GM18870 (cell line): ENCODE data around the gene ABHD18.
"Not testable (repeated sequence)": the region's sequence is repeated elsewhere in the genome, so short reads cannot be mapped to it uniquely, and the experiment has no call there.

Source experiments
- ATAC-seq: cut with Tn5 transposase; IDR thresholded peaks from one replicate; pipeline ENCODE4 v1.9.1; 2021; ENCODE audit warnings: moderate library complexity; ENCODE audit not compliant: unreplicated experiment

ABHD18 gene

DNA sequence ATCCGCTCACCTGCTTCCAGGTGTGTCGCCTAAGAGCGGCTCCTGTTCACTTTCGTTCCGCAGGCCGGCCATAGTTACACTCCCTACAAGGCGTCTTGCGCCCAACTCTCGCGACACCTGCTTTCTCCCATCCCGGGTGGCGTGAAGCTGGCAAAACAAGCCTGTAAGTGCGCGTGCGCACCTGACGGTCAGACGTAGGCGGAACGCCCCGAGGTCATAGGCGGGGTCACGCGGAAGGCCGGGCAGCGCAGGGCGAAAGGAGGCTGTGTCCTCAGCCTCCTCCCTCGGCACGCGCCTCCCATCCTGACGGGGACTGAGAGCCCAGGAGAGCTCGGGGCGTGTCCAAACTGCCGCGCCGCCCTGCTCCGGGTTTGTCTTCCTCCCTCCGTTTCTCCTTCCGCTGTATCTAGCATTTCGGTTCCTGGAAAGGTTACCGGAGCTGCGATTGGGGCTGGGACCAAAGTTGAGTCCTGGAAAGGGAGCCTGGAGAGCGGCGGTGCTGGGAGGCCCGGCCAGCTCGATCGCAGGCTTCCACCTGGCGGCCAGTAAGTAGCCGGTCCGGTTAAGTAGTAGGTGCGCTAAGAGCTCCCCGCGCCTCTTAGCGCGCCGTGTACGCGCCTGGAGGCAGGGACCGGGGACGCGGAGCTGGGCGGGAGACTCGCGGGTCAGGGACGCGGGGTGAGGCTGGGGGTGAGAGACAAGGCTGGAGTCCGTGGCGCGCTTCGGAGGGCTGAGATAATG is at the start of gene ABHD18, which contains the start of gene MFSD8:
TSS of gene ABHD18 (plus strand) at position 345 of the 741 bp plus-strand sequence. CDS start 17,550 bp downstream, outside the sequence.
TSS of gene MFSD8 (minus strand) at position 112 of the 741 bp plus-strand sequence. CDS start at position 72, 40 bp downstream.
- ATAC-seq: peak; percentile 94

DNA sequence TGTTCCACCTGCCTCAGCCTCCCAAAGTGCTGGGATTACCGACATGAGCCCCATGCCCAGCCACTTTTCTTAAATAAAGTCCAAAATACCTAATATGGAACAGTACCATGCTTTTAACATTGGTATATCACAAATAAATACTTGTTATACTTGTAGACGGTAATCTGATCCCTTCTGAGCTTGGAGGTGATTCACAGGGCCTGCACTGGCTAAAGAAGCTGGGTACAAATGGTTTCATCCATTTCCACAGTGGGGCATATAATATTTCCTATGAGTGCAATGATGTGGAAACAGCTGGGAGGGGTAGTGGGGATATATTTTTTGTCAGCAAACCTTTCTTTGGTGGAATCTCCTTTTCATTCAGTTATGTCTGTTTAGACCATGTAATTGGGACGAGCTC is 48.7 kb upstream of the ABHD18 start:
- no peak for ATAC-seq

DNA sequence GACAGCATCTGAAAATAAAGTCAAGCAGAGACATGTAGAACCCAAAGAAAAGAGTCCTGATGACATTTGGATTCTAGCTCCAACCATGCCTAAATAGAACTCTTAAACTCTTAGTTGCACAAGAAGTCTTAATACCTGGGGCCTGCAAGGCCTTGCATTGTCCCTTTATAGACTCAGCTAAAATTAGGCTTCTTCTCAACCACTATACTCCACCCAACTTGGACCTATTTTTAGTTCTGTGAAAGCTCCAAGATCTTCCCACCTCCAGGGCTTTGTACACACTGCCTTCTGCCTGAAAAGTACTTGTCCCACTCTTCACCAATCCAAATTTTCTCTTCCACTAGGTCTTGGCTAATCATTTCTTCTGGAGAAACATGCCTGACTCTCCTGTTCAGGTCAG is 48.1 kb upstream of the ABHD18 start:
- no peak for ATAC-seq

DNA sequence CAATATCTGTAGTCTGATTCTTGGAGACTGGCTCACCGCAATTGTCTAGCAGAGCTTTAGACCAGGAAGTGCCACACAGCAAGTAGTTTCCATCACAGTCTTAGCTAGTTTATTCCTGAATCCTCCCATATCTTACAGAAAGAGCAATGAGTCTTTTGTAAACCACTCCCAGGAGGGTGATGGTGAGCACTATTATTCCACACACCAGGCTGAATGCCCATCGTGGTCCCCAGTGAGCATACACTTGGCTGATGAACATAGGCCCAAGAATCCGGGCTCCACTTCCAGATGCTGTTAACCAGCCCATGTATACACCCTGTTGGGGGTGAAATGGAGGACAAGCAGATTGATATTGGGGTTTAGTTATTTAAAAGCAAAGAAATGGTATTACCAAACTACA is 44.7 kb upstream of the ABHD18 start:
- no peak for ATAC-seq

DNA sequence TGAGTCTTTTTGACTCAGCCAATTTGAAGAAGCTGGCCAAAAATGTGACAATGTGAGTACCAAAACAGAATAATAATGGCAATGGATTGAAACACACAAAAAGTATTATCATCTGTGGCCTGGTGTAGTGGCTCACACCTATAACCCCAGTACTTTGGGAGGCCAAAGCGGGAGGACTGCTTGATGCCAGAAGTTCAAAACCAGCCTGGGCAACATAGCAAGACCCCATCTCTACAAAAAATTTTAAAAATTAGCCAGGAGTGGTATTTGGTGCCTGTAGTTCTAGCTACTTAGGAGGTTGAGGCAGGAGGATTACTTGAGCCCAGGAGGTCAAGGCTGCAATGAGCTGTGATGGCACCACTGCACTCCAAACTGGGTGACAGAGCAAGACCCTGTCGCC is 43.0 kb upstream of the ABHD18 start:
- no peak for ATAC-seq

DNA sequence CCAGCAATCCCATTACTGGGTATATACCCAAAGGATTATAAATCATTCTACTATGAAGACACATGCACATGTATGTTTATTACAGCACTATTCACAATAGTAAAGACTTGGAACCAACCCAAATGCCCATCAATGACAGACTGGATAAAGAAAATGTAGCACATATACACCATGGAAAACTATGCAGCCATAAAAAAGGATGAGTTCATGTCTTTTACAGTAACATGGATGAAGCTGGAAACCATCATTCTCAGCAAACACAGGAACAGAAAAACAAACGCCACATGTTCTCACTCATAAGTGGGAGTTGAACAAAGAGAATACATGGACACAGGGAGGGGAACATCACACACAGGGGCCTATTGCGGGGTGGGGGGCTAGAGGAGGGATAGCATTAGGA is 39.5 kb upstream of the ABHD18 start:
- ATAC-seq: not testable (repeated sequence)

DNA sequence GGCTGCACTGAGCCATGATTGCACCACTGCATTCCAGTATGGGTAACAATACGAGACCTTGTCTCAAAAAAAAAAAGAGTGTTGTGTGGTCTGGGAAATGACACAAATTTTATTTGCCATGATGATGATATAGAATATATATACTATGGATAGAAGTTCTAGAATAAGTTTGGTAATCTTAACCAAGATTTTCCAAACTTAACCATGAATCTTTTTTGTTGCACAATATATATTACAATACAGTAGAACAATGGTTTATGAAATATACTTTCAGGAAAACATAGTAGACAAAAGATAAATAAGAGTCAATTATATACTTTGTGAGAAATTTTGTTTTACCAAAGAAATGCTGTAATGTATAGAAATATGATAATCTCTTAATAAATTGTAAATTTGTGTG is 35.0 kb upstream of the ABHD18 start:
- no peak for ATAC-seq

DNA sequence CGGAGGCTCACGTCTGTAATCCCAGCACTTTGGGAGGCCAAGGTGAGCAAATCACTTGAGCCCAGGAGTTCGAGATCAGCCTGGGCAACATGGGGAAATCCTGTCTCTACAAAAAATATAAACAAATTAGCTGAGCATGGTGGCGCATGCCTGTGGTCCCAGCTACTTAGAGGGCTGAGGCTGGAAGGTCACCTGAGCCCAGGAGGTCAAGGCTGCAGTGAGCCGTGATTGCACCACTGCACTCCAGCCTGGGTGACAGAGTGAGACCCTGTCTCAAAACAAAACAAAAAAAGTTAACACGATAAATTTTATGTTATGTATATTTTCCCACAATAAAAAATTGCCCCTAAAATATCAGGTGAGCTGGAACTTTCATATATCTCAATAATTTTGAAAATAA is 33.4 kb upstream of the ABHD18 start:
- not testable (repeated sequence) for ATAC-seq

DNA sequence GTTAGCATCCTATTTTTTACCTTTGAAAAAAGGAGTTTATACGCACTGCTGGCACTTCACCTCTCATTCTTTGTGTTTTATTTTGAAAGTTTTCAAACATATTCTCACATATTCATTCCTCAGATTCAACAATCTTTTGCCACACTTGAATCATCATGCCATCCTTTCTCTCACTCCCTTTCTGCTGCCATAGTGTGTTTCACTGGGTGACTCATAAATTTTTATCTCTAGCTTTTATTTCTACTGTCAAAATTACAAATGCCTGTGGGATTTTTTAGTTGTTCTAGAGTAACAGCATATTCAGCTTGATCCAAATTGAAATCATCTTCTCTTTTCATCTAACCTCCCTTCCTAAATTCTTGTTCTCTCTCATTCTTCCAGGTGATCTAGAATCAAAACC is 28.2 kb upstream of the ABHD18 start:
- no peak for ATAC-seq

DNA sequence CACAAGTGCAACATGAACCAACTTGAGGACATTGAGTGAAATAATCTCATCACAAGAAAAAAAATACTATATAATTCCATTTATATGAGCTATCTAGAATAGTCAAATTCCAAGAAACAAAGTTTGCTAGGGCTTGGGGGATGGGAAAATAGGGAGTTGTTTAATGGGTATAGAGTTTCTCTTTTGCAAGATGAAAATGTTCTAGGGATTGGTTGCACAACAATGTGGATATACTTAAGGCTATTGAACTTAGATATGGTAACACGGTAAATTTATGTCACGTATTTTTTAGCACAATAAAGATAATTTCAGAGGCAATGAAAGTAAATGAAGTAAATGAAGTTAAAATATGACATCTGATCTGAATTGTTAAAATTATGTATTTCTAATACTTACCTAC is 8.1 kb upstream of the ABHD18 start:
- no peak for ATAC-seq

DNA sequence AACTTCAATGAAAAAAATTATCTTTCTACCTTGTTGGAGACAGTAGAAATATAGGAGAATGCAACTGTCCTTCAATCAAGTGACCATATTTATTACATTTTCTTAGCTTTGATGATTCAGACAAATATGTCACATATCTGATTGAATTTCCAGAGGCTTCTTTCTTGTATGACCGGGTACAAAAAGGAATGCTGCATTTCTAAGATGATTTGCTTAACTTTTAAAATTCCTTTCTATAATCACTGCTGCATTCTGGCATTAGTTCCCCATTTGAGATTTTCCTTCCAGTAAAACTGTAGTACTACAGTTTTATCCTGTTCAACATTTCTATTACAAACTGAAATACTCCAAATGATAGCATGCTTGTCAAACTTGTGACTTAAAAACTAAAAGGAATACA is 5.4 kb upstream of the ABHD18 start:
- no peak for ATAC-seq

DNA sequence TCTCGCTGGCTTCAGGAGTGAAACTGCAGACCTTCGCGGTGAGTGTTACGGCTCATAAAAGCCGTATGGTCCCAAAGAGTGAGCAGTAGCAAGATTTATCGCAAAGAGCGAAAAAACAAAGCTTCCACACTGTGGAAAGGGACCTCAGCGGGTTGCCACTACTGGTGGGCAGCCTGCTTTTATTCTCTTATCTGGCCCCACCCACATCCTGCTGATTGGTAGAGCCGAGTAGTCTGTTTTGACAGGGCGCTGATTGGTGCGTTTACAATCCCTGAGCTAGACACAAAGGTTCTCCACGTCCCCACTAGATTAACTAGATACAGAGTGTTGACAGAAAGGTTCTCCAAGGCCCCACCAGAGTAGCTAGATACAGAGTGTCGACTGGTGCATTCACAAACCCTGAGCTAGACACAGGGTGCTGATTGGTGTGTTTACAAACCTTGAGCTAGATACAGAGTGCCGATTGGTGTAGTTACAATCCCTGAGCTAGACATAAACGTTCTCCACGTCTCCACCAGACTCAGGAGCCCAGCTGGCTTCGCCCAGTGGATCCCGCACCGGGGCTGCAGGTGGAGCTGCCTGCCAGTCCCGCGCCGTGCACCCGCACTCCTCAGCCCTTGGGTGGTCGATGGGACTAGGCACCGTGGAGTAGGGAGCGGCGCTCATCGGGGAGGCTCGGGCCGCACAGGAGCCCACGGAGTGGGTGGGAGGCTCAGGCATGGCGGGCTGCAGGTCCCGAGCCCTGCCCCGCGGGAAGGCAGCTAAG is 1.4 kb upstream of the ABHD18 start:
- not testable (repeated sequence) for ATAC-seq

DNA sequence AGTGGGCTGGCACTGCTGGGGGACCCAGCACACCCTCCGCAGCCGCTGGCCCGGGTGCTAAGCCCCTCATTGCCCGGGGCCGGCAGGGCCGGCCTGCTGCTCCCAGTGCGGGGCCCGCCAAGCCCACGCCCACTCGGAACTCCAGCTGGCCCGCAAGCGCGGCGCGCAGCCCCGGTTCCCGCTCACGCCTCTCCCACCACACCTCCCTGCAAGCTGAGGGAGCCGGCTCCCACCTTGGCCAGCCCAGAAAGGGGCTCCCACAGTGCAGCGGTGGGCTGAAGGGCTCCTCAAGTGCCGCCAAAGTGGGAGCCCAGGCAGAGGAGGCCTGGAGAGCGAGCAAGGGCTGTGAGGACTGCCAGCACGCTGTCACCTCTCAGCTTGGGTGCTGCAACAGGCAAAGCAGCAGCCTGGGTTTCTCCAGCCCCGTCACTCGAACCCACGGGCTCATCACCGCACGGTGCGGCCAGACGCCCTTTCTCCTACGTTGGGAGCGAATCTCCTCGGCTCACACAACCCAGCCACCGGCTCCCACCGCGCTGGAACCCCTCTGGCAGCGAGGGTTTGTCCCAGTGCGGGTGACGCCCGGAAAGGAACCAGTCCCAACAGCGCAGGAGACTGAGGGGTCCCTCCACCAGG is 662 bp upstream of the ABHD18 start:
- peak; percentile 25 for ATAC-seq

DNA sequence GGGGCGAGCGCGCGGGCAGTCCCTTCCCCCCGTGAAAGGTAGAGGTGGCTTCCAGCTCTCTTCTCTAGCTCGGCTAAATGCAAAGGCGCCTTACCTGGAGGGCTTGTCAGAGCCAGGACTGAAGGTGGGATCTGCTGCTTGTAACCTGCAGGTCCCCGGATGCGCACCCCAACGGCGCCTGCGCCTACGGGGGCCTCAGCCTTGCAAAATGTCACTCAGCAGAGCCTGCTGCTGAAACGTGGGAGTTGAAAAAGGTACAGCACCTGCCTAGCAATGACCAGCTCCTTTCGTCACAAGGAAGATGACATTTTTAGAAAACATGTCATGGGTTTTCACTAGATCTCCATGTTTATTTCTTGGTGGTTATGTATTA is 583 bp downstream of the ABHD18 start:
- ATAC-seq: peak; percentile 20

DNA sequence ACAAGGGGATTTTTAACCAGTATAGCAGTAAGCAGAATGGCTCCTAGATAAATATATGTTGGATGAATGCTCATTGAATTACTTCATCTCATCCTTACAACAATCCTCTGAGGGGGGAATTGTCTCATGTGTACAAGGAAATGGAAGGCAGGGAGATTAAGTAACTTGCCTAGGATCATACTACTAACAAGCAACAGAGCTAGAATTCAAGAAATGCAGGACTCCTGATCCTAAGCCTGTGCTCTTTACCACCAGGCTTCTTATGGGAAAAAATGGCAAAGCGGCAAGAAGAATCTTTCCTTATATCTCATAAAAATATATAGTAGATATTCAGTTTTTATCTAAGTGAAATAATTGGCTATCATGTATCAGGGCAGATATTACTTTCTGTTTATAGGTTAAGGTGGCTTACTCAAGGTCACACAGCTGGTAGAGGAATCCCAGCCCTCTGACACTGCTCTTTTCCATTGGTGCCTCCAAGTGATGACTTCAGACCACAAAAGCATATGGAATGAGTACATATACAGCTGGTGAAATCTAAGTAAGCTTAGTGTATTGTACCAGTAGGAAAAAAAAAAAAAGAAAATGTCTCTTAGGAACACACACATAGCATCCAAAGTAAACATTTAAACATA is 2.1 kb downstream of the ABHD18 start:
- no peak for ATAC-seq

DNA sequence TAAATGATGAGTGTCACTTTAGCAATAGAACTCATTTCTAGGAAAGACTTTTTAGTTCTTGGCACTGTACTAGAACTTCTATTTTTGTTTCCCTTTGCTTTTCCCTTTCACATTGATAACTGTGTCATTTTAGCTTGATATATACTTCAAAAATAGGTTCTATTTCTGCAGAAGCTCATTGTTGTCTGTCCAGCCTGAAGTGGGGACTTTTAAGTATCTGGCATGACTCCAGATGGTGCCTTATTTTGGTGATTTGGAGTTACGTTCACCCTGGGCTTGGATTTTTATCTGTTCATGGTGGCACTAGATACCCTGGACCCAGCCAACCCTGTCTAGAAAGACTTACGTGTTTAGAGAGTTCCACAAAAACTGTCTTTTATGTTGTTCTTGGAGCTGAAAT is 3.4 kb downstream of the ABHD18 start:
- no peak for ATAC-seq

DNA sequence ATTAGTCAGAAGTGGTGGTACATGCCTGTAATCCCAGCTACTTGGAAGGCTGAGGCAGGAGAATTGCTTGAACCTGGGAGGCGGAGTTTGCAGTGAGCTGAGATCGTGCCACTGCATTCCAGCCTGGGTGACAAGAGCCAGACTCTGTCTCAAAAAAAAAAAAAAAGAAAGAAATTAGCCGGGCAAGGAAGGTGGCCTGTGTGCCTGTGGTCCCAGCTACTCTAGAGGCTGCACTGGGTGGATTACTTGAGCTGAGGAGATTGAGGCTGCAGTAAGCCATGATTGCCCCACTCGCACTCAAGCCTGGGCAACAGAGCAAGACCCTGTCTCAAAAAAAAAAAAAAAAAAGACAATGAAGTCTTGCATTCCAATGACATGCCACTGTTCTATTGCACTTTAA is 5.7 kb downstream of the ABHD18 start:
- not testable (repeated sequence) for ATAC-seq

DNA sequence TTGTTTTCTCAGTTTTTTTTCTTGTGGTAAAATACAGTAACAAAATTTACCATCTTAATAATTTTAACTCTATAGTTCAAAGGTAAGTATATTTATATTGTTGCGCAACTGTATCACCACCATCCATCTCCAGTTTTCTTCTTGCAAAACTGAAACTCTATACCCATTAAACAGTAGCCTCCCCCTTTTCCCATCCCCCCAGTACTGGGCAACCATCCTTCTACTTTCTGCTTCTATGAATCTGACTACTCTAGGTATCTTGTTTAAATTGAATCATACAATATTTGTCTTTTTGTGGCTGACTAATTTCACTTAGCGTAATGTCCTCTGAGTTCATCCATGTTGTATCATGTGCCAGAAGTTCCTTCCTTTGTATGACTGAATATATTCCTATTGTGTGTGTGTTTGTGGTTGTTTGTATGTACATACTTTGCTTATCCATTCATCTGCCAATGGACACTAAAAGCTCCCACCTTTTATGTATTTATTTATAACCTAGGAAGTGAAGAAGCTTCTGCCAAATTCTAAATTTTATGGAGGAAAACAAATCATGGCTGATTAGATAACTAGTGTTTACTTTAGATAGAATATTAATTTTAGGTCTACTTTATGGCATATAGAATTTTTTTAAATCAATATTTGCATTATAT is 10.0 kb downstream of the ABHD18 start:
- no peak for ATAC-seq

DNA sequence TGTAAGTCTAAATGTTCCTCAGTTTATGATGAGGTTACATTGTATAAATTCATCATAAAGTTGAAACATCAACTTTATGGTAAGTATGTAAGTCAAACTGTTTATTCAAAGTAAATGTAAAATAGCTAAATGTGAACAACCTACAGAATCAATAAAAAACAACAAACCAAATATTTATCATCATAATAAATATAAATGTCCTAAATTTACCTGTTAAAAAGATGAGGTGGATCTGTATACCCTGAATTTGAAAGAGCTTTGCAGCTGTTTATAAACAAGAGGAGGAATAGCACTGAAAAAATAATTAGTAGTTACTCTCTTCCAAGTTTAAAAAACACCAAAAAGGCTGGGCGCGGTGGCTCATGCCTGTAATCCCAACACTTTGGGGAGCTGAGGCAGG is 13.7 kb downstream of the ABHD18 start:
- ATAC-seq: no peak

DNA sequence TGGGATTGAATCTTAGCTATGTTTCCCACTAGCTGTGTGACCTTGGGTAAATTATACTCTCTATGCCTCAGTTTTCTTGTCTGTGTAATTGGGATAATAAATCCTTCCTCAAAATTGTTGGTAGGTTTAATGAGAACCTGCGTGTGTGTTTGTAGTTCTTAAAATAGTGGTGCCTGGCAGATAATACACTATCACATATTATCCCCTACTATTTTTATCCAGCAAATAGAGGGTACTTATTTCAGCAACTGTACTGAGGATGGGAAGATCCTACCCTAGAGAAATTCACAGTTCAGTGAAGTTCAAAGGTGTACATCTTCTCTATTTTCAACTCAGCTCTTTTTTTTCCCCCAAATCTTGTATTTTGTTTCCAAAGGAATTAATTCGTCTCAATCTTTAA is 17.2 kb downstream of the ABHD18 start:
- ATAC-seq: no peak

DNA sequence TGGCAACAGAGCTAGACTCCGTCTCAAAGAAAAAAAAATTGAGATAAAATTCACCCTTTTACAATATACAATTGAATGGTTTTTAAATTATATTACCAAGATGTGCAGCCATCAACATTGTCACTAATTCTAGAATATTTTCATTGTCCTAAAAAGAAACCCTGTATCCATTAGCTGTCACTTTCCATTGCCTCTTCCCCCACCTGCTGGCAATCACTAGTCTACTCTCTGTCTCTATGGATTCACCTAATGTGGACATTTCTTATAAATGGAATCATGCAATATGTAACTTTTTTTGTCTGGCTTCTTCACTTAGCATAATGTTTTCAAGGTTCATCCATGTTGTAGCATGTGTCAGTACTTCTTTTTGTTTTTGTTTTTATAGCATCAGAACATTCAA is 20.8 kb downstream of the ABHD18 start:
- no peak for ATAC-seq
